GM18520 (cell line): ENCODE data around the gene NUDT19.
"Not testable (repeated sequence)": the region's sequence is repeated elsewhere in the genome, so short reads cannot be mapped to it uniquely, and the experiment has no call there.

ENCODE experiments used
- ATAC-seq: cut with Tn5 transposase; IDR thresholded peaks from one replicate; pipeline ENCODE4 v1.9.1; 2021; ENCODE audit not compliant: unreplicated experiment

Gene NUDT19

GRCh38 chr19:32691291-32691951, at the start of gene NUDT19:
NUDT19 (plus strand) TSS chr19:32691821; CDS start chr19:32691961, 140 bp downstream.
- ATAC-seq: peak; percentile 73

GRCh38 chr19:32642771-32643170, 48.9 kb upstream of the NUDT19 start:
- ATAC-seq: no peak

GRCh38 chr19:32646556-32646955, 45.1 kb upstream of the NUDT19 start:
- ATAC-seq: no peak

GRCh38 chr19:32647361-32647760, 44.3 kb upstream of the NUDT19 start:
- ATAC-seq: no peak

GRCh38 chr19:32649751-32650150, 41.9 kb upstream of the NUDT19 start:
- no peak for ATAC-seq

- no peak for ATAC-seq
These were observed 41.0 kb upstream of the NUDT19 start for GRCh38 chr19:32650671-32651070.

GRCh38 chr19:32651729-32652140, 39.9 kb upstream of the NUDT19 start:
- no peak for ATAC-seq

- ATAC-seq: not testable (repeated sequence)
These were observed 39.3 kb upstream of the NUDT19 start for GRCh38 chr19:32652331-32652730.

- ATAC-seq: no peak
These were observed 38.6 kb upstream of the NUDT19 start for GRCh38 chr19:32652894-32653598.

GRCh38 chr19:32653599-32653915, 38.1 kb upstream of the NUDT19 start:
- no peak for ATAC-seq

GRCh38 chr19:32656379-32656778, 35.2 kb upstream of the NUDT19 start:
- not testable (repeated sequence) for ATAC-seq

GRCh38 chr19:32658075-32658474, 33.5 kb upstream of the NUDT19 start:
- no peak for ATAC-seq

GRCh38 chr19:32658527-32658926, 33.1 kb upstream of the NUDT19 start:
- no peak for ATAC-seq

GRCh38 chr19:32661318-32661717, 30.3 kb upstream of the NUDT19 start:
- ATAC-seq: no peak

- ATAC-seq: no peak
These were observed 29.4 kb upstream of the NUDT19 start for GRCh38 chr19:32662186-32662585.

GRCh38 chr19:32666084-32666483, 25.5 kb upstream of the NUDT19 start:
- no peak for ATAC-seq

GRCh38 chr19:32669310-32669709, 22.3 kb upstream of the NUDT19 start:
- no peak for ATAC-seq

GRCh38 chr19:32671883-32672593, 19.6 kb upstream of the NUDT19 start:
- no peak for ATAC-seq

- ATAC-seq: no peak
These were observed 18.8 kb upstream of the NUDT19 start for GRCh38 chr19:32672841-32673240.

GRCh38 chr19:32673573-32673972, 18.0 kb upstream of the NUDT19 start:
- ATAC-seq: no peak

GRCh38 chr19:32674153-32674930, 17.3 kb upstream of the NUDT19 start:
- ATAC-seq: no peak
